ENCODE results near the gene PAX9.
A peak's percentile ranks its signal among the peaks of the same experiment; 100 is the strongest.
"Not testable (repeated sequence)": the region's sequence is repeated elsewhere in the genome, so short reads cannot be mapped to it uniquely, and the experiment has no call there.

The PAX9 gene

GRCh38 chr14:36676236-36676635 lies 14.6 kb downstream of the PAX9 start:
- no peak for DNase-seq

- DNase-seq, result no peak
These were observed 20.7 kb downstream of the PAX9 start for GRCh38 chr14:36682338-36682737.

DNA sequence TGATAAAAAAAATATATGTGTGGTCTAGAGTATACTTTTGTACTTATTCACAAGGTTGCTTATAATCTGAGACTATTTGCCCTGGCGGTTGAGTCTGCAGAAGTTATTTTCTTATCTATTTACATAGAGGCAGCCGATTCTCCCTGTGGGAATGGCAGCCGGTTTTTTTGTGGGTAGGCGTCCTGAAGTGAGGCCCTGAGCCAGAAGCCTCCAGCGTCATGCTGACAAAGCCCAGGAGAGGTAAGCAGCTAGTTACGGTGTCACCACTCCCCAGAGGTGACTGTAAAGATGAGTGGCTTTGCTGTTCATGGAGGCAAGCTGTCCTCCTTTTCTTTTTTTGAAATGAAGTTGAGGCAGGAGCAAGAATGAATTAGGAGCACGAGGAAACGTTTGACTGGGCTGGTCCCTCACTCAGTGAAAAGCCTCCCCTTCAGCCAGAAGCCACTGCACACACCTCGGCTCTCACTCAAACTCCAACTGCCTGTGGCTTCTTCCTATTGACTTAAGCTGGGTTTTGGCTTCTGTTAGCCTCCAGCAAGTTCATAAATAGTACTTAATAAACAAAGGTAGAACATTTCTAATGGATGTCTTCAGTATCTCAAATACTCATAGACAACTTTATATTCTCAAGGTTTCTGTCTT lies 21.5 kb downstream of the PAX9 start:
- no peak for DNase-seq

- no peak for DNase-seq
These were observed 23.3 kb downstream of the PAX9 start for GRCh38 chr14:36684946-36685345.

- peak; percentile 4 for DNase-seq
These were observed 28.8 kb downstream of the PAX9 start for GRCh38 chr14:36690311-36691040.

- DNase-seq, result not testable (repeated sequence)
These were observed 37.8 kb downstream of the PAX9 start for GRCh38 chr14:36699420-36699819.

- no peak for DNase-seq
These were observed 39.0 kb downstream of the PAX9 start for GRCh38 chr14:36700651-36701050.

- no peak for DNase-seq
These were observed 39.5 kb downstream of the PAX9 start for GRCh38 chr14:36701132-36701531.

- no peak for DNase-seq
These were observed 40.8 kb downstream of the PAX9 start for GRCh38 chr14:36702474-36702873.

DNA sequence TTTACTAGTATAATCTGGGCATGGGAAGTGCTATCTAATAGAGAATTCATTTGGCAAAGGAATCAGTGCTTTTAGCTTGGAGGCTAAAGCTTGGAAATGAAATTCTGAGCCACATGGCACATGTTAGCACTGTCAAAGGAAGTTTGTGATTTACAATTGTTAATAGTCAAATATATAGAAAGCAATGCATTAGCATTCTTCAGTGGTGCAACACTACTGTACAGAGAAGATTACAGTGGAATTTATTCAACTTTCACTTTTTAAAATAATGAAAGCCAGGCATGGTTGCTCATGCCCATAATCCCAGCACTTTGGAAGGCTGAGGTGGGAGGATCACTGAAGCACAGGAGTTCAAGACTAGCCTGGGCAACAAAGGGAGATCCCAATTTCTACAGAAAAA lies 45.9 kb downstream of the PAX9 start:
- DNase-seq, result no peak

DNA sequence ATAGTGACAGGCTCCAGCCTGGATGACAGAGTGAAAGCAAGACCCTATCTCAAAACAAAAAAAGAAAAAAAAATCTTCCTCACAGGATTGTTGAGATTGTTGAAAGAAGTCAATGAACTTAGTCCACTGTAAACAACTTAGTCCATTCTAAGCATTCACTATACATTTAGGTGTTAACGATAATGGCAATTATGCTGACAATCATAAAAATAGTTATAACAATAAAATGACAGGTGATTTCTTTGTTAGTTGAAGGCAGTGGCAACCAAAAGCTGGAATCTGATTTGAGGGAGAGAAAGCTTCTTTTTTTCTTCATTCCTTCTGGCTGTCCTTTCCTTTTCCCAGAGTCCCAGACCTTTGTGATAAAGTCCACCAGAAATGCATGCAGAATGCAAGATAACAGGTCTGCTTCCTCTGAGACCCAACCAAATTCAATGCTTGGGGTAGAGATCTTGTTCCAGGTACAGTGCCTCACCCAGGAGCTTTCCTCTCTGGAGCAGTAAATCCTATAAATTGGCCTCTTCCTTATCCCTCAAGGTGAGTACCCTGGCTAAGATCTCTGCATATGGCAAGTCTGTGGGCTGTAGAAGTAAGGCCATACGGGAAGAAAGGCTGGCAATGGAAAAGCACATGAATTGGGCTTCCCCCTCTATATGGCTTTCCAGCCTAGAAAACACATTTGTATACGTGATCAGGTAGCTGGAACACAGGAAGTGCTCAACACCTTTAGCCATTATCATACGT lies 52.5 kb downstream of the PAX9 start:
- DNase-seq, result no peak

DNA sequence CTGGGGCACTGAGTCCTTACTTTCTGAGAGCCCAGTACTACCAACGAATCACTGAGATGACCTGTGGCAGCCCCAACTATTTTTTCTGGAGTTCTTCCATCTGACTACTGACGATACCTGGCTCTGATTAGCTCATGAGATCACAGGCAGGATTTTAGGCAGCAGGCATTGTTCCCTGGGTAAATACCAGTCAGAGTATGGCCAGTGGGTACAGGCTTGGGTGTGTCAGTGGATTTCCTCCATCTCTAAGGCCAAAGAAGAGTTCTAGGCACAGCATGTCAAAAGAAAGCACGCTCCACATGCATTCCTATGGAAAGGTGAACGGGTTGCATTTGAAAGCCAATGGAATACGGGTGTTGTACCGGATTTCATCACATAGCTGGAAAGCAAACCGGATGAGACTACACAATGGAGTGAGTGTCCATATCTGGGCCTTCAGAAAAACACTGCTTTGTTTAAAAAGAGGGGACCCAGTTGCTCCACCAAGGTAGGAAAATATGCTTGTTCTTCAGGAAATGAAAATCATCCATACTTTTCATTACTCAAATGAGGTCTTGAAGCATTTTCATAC lies 55.0 kb downstream of the PAX9 start:
- DNase-seq, result no peak

DNA sequence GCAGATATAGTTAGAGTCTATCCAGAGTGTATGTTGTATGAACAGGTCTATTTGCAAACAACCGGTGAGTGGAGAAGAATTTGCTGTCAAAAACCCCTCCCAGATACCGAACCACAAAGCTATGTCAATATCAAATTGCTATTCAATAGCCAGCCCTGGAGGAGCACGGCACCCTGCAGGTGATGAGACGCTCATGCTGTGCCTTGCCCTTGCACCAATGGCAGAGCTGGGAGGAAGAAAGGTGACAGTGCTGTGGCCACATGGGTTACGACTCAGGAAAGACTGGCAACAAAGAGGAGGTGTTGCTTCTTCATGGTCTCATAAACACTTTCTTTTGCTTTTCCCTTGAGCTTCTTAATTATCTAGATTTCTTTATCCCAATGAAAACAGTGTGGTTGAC lies 55.7 kb downstream of the PAX9 start:
- no peak for DNase-seq

- no peak for DNase-seq
These were observed 56.6 kb downstream of the PAX9 start for GRCh38 chr14:36718216-36718615.

GRCh38 chr14:36719823-36720222 lies 58.2 kb downstream of the PAX9 start:
- DNase-seq, result no peak

DNA sequence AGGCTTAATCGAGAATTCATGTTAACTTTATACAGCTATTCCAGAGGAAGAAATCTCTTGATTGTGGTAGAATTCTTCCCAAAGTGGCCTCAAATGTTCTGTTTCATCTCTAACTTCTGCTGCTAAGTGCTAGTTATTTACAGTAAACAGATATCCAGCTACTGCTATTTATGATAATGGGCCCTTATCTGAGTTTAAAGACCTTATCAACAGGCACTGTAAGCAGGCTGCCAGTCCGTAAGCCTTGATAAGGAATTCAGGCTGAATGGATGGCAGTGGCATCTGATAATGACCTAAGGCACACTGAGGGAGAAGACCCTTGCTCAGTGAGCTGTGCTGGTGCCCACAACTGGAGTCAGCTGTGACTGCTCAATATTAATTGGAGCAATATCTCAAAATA lies 59.0 kb downstream of the PAX9 start:
- no peak for DNase-seq

- DNase-seq, result no peak
These were observed 60.2 kb downstream of the PAX9 start for GRCh38 chr14:36721877-36722276.

GRCh38 chr14:36723530-36723929 lies 61.9 kb downstream of the PAX9 start:
- no peak for DNase-seq

DNA sequence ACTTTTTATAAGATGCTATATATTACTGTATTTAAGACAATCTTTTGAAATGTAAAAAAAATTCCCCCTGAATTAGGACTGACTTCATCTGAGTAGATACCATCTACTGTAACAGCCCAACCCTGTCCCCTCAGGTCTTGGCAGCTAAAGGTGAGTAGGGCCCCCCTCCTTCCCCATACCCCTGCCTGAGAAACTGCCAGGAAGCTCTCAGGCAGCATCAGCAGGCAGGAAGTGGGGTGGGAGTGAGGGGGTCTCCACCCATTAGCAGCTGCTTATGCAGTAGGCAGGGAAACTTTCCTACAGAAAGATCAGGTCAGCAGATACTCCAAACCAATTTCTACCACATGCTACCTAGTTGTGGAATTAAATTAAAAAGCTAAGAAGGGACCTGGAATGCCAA lies 62.5 kb downstream of the PAX9 start:
- DNase-seq, result no peak

GRCh38 chr14:36726128-36726527 lies 64.5 kb downstream of the PAX9 start:
- DNase-seq, result no peak
